GM19455 (cell line): ENCODE measurements around the gene CABP2.
"Not testable (repeated sequence)": the region's sequence is repeated elsewhere in the genome, so short reads cannot be mapped to it uniquely, and the experiment has no call there.

Experiments
- ATAC-seq: cut with Tn5 transposase; IDR thresholded peaks from one replicate; pipeline ENCODE4 v1.9.1; 2021; ENCODE audit not compliant: unreplicated experiment

The CABP2 gene

GRCh38 chr11:67539550-67539949 is 16.3 kb upstream of the CABP2 start:
- ATAC-seq = no peak

GRCh38 chr11:67538823-67539505 is 15.7 kb upstream of the CABP2 start:
- ATAC-seq = no peak

GRCh38 chr11:67538306-67538705 is 15.1 kb upstream of the CABP2 start:
- ATAC-seq = no peak

- no peak for ATAC-seq
Measured at GRCh38 chr11:67535561-67535960, 12.3 kb upstream of the CABP2 start.

- ATAC-seq = no peak
Measured at GRCh38 chr11:67534070-67534679, 10.9 kb upstream of the CABP2 start.

- no peak for ATAC-seq
Measured at GRCh38 chr11:67532889-67533288, 9.6 kb upstream of the CABP2 start.

GRCh38 chr11:67530282-67530592 is 7.0 kb upstream of the CABP2 start:
- no peak for ATAC-seq

- ATAC-seq = no peak
Measured at GRCh38 chr11:67528376-67528775, 5.1 kb upstream of the CABP2 start.

- no peak for ATAC-seq
Measured at GRCh38 chr11:67525275-67525976, 2.2 kb upstream of the CABP2 start.

- no peak for ATAC-seq
Measured at GRCh38 chr11:67524480-67524808, 1.2 kb upstream of the CABP2 start.

- ATAC-seq = no peak
Measured at GRCh38 chr11:67523556-67524479, 572 bp upstream of the CABP2 start.

GRCh38 chr11:67522338-67522737 is 908 bp downstream of the CABP2 start:
- no peak for ATAC-seq

GRCh38 chr11:67521924-67522323 is 1.3 kb downstream of the CABP2 start:
- no peak for ATAC-seq

GRCh38 chr11:67520856-67521824 is 2.1 kb downstream of the CABP2 start:
- no peak for ATAC-seq

- ATAC-seq = no peak
Measured at GRCh38 chr11:67519726-67520125, 3.5 kb downstream of the CABP2 start.

- ATAC-seq = no peak
Measured at GRCh38 chr11:67517784-67518552, 5.3 kb downstream of the CABP2 start.

GRCh38 chr11:67516806-67517205 is 6.4 kb downstream of the CABP2 start:
- no peak for ATAC-seq

GRCh38 chr11:67514116-67514515 is 9.1 kb downstream of the CABP2 start:
- ATAC-seq = no peak

- not testable (repeated sequence) for ATAC-seq
Measured at GRCh38 chr11:67511558-67511957, 11.7 kb downstream of the CABP2 start.

GRCh38 chr11:67510023-67510345 is 13.3 kb downstream of the CABP2 start:
- ATAC-seq = no peak
